Endothelial cell of umbilical vein (primary cell): ENCODE results near the gene ENDOD1. TPM values are rescaled to one million over a fixed set of nuclear protein-coding genes. Genes with fewer than 3 reads are reported as not detected.

Experiments
- BruUV-seq: library from RNA; stranded (reverse); fragments of 400-500 nt; replicated peaks from 2 replicates; lab custom pipeline; 2021; lab: Mats Ljungman, UMichigan
- CTCF ChIA-PET: fragments of 300-600, 350-600 bp; sonication (Branson Sonifier 250); formaldehyde crosslinking; loops from one replicate; lab custom pipeline; 2021; ENCODE audit warnings: antibody characterized with exemption, inconsistent platforms; lab: Charles Lee
- POLR2A ChIA-PET: fragments of 300-600, 350-600 bp; sonication (Branson Sonifier 250); formaldehyde crosslinking; loops from one replicate; lab custom pipeline; 2021; ENCODE audit warnings: antibody characterized with exemption, inconsistent platforms; lab: Charles Lee
- DNase-seq: peaks from one replicate; pipeline ENCODE4 v3.0.0-alpha.2; 2011; ENCODE audit warnings: low read depth, low spot score
- FAIRE-seq: peaks from 2 replicates; lab custom pipeline; 2011; peaks lifted over from hg19 to GRCh38; lab: Jason Lieb, UNC
- H2AFZ ChIP-seq: 2 replicates; pipeline ENCODE4 v1.6.0; 2012; ENCODE audit warnings: low read depth, low read length, control low read depth, inconsistent platforms
- H3K27ac ChIP-seq: 2 replicates; pipeline ENCODE4 v1.5.1; 2011; ENCODE audit warnings: low read depth, mild to moderate bottlenecking, control low read depth, low read length, moderate library complexity; ENCODE audit not compliant: insufficient read depth
- H3K27me3 ChIP-seq, 2 experiments: 2 replicates each; pipeline versions ENCODE4 v1.6.0 to v1.6.1; 2011; ENCODE audit warnings: low read length in 2 of 2, mixed read lengths in 1 of 2; ENCODE audit not compliant: control insufficient read depth in 2 of 2, insufficient read depth in 2 of 2
- H3K36me3 ChIP-seq, 2 experiments: 2 replicates in 1 of 2; 3 replicates in 1 of 2; pipeline ENCODE4 v1.5.1; 2011; ENCODE audit warnings: low read length in 2 of 2, mild to moderate bottlenecking in 1 of 2, moderate library complexity in 1 of 2; ENCODE audit not compliant: control insufficient read depth in 2 of 2, insufficient read depth in 2 of 2; ENCODE audit errors: extremely low read depth in 1 of 2
- H3K4me1 ChIP-seq: 3 replicates; pipeline ENCODE4 v1.5.1; 2011; ENCODE audit warnings: mild to moderate bottlenecking, low read length; ENCODE audit not compliant: control insufficient read depth, insufficient read depth; ENCODE audit errors: extremely low read depth
- H3K4me2 ChIP-seq: 2 replicates; pipeline ENCODE4 v1.6.1; 2011; ENCODE audit warnings: low read length, control low read depth, mixed read lengths; ENCODE audit not compliant: insufficient read depth
- H3K4me3 ChIP-seq, 3 experiments: fragments of 200-600 bp in 1 of 3; sonication (generic), shearing (Covaris generic) in 1 of 3; replicated peaks in 1 of 3; 2 replicates each; pipeline ENCODE4 v1.5.1; 2011 to 2016; ENCODE audit warnings: control low read depth in 3 of 3, low read length in 3 of 3, mild to moderate bottlenecking in 2 of 3, inconsistent platforms in 1 of 3, low read depth in 1 of 3, moderate library complexity in 1 of 3; ENCODE audit not compliant: insufficient read depth in 1 of 3
- H3K79me2 ChIP-seq: 2 replicates; pipeline ENCODE4 v1.6.0; 2012; ENCODE audit warnings: low read length, inconsistent platforms; ENCODE audit not compliant: control insufficient read depth, insufficient read depth
- H3K9ac ChIP-seq: replicated peaks from 2 replicates; pipeline ENCODE3; 2011; ENCODE audit warnings: low read length, control low read depth; ENCODE audit not compliant: insufficient read depth; ENCODE audit errors: extremely low read depth
- H3K9me1 ChIP-seq: replicated peaks from 3 replicates; pipeline ENCODE4 v1.6.0; 2011; ENCODE audit warnings: mild to moderate bottlenecking, low read length; ENCODE audit not compliant: control insufficient read depth, insufficient read depth; ENCODE audit errors: extremely low read depth
- H3K9me3 ChIP-seq: replicated peaks from 2 replicates; pipeline ENCODE4 v1.5.1; 2012; ENCODE audit warnings: low read length, inconsistent platforms; ENCODE audit not compliant: control insufficient read depth, insufficient read depth
- H4K20me1 ChIP-seq: replicated peaks from 2 replicates; pipeline ENCODE3; 2011; ENCODE audit warnings: mild to moderate bottlenecking, low read length; ENCODE audit not compliant: control insufficient read depth, insufficient read depth; ENCODE audit errors: extremely low read depth
- CTCF ChIP-seq, 2 donors: IDR thresholded peaks; 1 replicate in 1 of 2; 2 replicates in 1 of 2; pipeline ENCODE4 v1.5.1; 2011; ENCODE audit warnings: low read length in 2 of 2, mild to moderate bottlenecking in 2 of 2, moderate library complexity in 2 of 2, control low read depth in 1 of 2, inconsistent platforms in 1 of 2, low read depth in 1 of 2; ENCODE audit not compliant: insufficient read depth in 1 of 2; ENCODE audit errors: extremely low read depth in 1 of 2
- EZH2 ChIP-seq: IDR thresholded peaks from 2 replicates; pipeline ENCODE4 v1.6.1; 2012; ENCODE audit warnings: borderline replicate concordance, low read depth, mild to moderate bottlenecking, moderate library complexity, low read length, inconsistent platforms; ENCODE audit not compliant: severe bottlenecking
- MAX ChIP-seq: IDR thresholded peaks from 2 replicates; pipeline ENCODE4 v1.6.1; 2011; ENCODE audit not compliant: insufficient read depth, insufficient read length
- POLR2A ChIP-seq: IDR thresholded peaks from 2 replicates; pipeline ENCODE4 v1.6.1; 2012; ENCODE audit warnings: low read depth, mild to moderate bottlenecking, control low read depth, low read length
- dilution Hi-C: fragments of 300-500 bp; cut with MboI; formaldehyde crosslinking; loops from one replicate; pipeline ENCODE4 v1.15.0; 2019; ENCODE audit warnings: low sequenced_read_pairs; ENCODE audit not compliant: extremely low pct_ligation_motif_present
- intact Hi-C: fragments of 100-400 bp; cut with micrococcal nuclease; formaldehyde crosslinking; loops from one replicate; pipeline ENCODE4 v1.10.0; 2022
- polyA plus RNA-seq, 4 experiments: library from polyadenylated mRNA; depleted of rRNA in 3 of 4; stranded (reverse) in 3 of 4; unstranded in 1 of 4; fragments of >200 nt; gene quantifications; 2 replicates each; pipeline versions ENCODE4 v1.2.1 to v1.2.3, GENCODE V29; 2011 to 2012; ENCODE audit warnings: missing spikeins in 1 of 4
- total RNA-seq: library from RNA; stranded (reverse); gene quantifications from 2 replicates; pipeline ENCODE4 v1.2.3, GENCODE V29; 2021

The ENDOD1 gene
- total and polyA plus RNA-seq, 2 donors (not counting 3 experiments of a cell fraction or from before 2014, with no cell fraction given) = 10.5 to 20.5 TPM

DNA sequence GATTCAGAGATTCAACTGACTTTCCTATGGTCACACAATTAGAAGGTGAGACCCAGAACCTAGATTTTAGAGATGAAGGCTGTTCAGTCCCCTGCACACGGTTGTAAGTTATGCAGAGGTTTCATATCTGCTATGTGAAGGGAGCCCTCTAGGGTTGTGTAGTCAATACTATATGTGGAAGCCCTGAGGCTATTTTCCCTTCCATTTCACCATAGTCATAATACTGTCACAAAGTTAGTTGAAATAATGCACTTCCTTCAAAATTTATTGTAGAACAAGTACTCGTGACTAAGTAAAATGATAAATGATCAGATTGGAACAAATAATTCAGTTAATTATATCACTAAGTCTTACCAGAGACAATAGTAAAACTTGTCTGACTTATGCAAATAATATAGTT is 48.8 kb downstream of the ENDOD1 start:
- BruUV-seq = no TSS peak
- H3K9ac ChIP-seq = no peak overlapping the region
- intact Hi-C loops (loop anchor here (1.0 kb wide), 1 partner anchor 69 kb away; no protein-coding TSS in a partner anchor), dilution Hi-C loops (no loop called here)
- no peaks in the 10 kb centered on the region for H3K79me2 ChIP-seq
- no peaks in the 10 kb centered on the region for H3K36me3 ChIP-seq
- TF ChIP-seq POLR2A (no peak), EZH2 (no peak), CTCF (IDR thresholded peaks at IDR 0.05; ENCODE audit: extremely low read depth in 1 of 2, insufficient read depth in 1 of 2, low read depth in 1 of 2, low read length in 2 of 2) (peak in 1 of 2 donors; percentile 26)
- H3K9me1 ChIP-seq = no peaks in the 10 kb centered on the region
- no peak overlapping the region for H2AFZ ChIP-seq
- FAIRE-seq (no peak), DNase-seq (peak; percentile 42)
- H3K4me3 ChIP-seq = no peak overlapping the region
- no peaks in the 10 kb centered on the region for H3K9me3 ChIP-seq
- no peaks in the 10 kb centered on the region for H3K4me1 ChIP-seq
- ChIA-PET POLR2A (no interaction called here), CTCF (interaction anchor here (1.0 to 2.0 kb wide), 3 partner anchors 30 to 515 kb away, joined by 3 to 35 read pairs (median 4); no protein-coding TSS in a partner anchor)
- H3K27ac ChIP-seq = no peak overlapping the region
- H3K27me3 ChIP-seq = no peaks in the 10 kb centered on the region
- H3K4me2 ChIP-seq = no peak overlapping the region
- no peaks in the 10 kb centered on the region for H4K20me1 ChIP-seq

GRCh38 chr11:95140397-95141033 is 50.9 kb downstream of the ENDOD1 start:
- dilution Hi-C loops = no loop called here
- no peak overlapping the region for H2AFZ ChIP-seq
- intact Hi-C loops = no loop called here
- peaks cover 16% of the 10 kb centered on the region for H3K4me1 ChIP-seq
- no peak overlapping the region for H3K4me2 ChIP-seq
- BruUV-seq = no TSS peak
- H3K36me3 ChIP-seq = no peaks in the 10 kb centered on the region
- no peaks in the 10 kb centered on the region for H3K27me3 ChIP-seq
- no peaks in the 10 kb centered on the region for H3K79me2 ChIP-seq
- no peaks in the 10 kb centered on the region for H4K20me1 ChIP-seq
- DNase-seq = no peak
- no peak overlapping the region for H3K9ac ChIP-seq
- TF ChIP-seq MAX (no peak), CTCF (IDR thresholded peaks at IDR 0.05; ENCODE audit: extremely low read depth in 1 of 2, insufficient read depth in 1 of 2, low read depth in 1 of 2, low read length in 2 of 2) (no peak), EZH2 (no peak)
- ChIA-PET CTCF (interaction anchor here (0.8 to 1.5 kb wide), 3 partner anchors 14 to 73 kb away, joined by 3 read pairs; no protein-coding TSS in a partner anchor), POLR2A (no interaction called here)
- H3K9me1 ChIP-seq = no peaks in the 10 kb centered on the region
- H3K9me3 ChIP-seq = no peaks in the 10 kb centered on the region
- no peak overlapping the region for H3K4me3 ChIP-seq
- H3K27ac ChIP-seq = no peak overlapping the region
- no peak for FAIRE-seq
